GM12872 (cell line): ENCODE measurements around the gene MACROD2.

Source experiments
- CTCF ChIP-seq: IDR thresholded peaks from 3 replicates; pipeline ENCODE4 v1.5.1; 2011; ENCODE audit warnings: low read depth, mild to moderate bottlenecking, low read length, moderate library complexity; ENCODE audit not compliant: insufficient read depth

Gene MACROD2

GRCh38 chr20:14401479-14402138, 406.3 kb downstream of the MACROD2 start:
- no peak for TF ChIP-seq CTCF

- TF ChIP-seq CTCF = no peak
Observed at GRCh38 chr20:14404515-14404914, 409.2 kb downstream of the MACROD2 start.

DNA sequence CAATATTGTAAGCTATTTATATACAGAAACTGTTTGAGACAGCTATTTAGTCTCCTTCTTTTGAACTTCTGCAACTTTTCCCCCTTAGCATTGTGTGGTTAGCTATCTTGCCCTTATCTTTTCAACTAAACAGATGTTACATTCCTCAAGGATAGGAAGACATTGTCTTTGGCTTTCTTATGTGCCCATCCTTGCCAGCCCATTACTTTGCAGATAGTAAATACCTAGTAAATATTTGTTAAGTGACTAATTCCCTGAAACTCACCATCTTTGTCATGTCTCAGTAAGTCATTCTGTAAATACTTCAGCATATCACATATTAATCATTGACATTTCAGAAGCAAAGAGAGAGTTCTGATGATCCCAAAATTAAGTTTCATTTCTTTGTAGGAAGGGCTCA, 411.2 kb downstream of the MACROD2 start:
- TF ChIP-seq CTCF = no peak

DNA sequence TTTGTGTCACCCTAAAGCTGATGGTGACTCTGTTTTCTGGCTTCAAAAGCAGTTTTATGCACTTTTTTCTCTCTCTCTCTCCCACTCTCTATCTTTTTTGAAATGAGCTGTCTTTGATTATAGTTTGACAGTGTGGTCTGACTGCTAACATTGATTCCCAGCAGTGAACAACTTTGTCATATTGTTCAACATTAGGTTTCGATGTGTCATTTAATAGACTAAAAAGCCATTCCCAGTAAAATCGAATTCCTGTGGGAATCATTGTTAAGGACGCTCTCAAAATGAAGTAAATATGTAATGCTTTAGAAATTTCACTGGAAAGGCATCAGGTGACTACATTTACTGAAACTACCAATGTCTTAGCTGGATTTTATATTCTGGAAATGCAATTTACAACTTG, 412.0 kb downstream of the MACROD2 start:
- TF ChIP-seq CTCF = no peak

- no peak for TF ChIP-seq CTCF
Observed at GRCh38 chr20:14410869-14411555, 415.7 kb downstream of the MACROD2 start.

DNA sequence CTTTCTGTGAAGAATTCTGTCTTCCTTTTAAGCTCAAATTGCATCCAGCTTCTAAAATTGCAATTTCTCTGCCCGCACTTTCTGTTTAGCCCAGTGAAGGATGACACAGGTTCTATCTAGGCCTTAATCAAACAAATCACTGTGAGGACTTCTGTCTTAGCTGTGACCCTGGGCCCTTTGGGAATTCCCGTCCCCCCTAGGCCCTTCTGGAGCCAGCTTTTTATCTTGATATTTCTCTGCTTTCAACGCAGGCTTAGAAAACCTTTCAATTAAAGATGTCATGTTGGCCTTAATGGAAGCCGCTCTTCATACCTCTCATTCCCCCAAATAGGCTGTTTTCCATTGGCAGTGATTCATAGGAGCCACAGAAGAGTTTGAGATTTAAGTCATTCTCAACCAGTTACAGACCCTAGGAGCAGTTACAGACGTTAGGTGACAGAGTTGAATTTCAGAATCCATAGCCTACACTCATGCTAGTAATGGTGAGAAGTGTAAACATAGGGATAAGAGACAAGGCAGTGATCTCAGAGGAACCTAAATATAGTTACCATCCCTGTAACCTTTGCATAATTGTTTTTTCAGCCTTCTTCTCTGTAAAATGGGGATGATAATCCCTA, 416.9 kb downstream of the MACROD2 start:
- TF ChIP-seq CTCF = no peak

GRCh38 chr20:14413835-14414234, 418.5 kb downstream of the MACROD2 start:
- no peak for TF ChIP-seq CTCF
